Keratinocyte (primary cell): ENCODE results near the gene GSPT1.

Experiments used
- CTCF ChIP-seq, 3 experiments: IDR thresholded peaks in 1 of 3; conservative IDR thresholded peaks in 1 of 3; optimal IDR thresholded peaks in 1 of 3; 2 replicates in 2 of 3; 3 replicates in 1 of 3; pipeline versions ENCODE3 to v1.5.1; 2011; ENCODE audit warnings: low read length in 3 of 3, mild to moderate bottlenecking in 3 of 3, moderate library complexity in 2 of 3, control low read depth in 1 of 3, inconsistent platforms in 1 of 3; ENCODE audit not compliant: insufficient read depth in 2 of 3; ENCODE audit errors: extremely low read depth in 1 of 3
- EZH2 ChIP-seq: IDR thresholded peaks from one replicate; pipeline ENCODE4 v1.6.1; 2012; ENCODE audit warnings: inconsistent platforms, mild to moderate bottlenecking, low read length, moderate library complexity

- TF ChIP-seq CTCF (optimal IDR thresholded peaks at IDR 0.05 in 1 of 3, IDR thresholded peaks at IDR 0.05 in 1 of 3, conservative IDR thresholded peaks at IDR 0.05 in 1 of 3; ENCODE audit: extremely low read depth in 1 of 3, insufficient read depth in 2 of 3, low read length in 3 of 3) (no peak), EZH2 (no peak)
Measured at GRCh38 chr16:11843206-11843605, 72.5 kb downstream of the GSPT1 start.
